OCI-LY1 (cell line): ENCODE data around the gene IRF8.

Experiments
- EZH2 ChIP-seq: fragments of 200-600 bp; sonication (generic), shearing (Covaris generic); IDR thresholded peaks from 2 replicates; pipeline ENCODE4 v1.8.0; 2017; ENCODE audit warnings: borderline replicate concordance, mixed run types, mild to moderate bottlenecking, antibody characterized with exemption, low read length, moderate library complexity, mixed read lengths
- TF ChIP-seq, protein P1 (sequence below): fragments of 200-600 bp; sonication (generic), shearing (Covaris generic); IDR thresholded peaks from 2 replicates; pipeline ENCODE4 v1.5.1; 2017; ENCODE audit warnings: mild to moderate bottlenecking, antibody characterized with exemption, low read length, moderate library complexity, mixed read lengths

- TF ChIP-seq, protein P1, sequence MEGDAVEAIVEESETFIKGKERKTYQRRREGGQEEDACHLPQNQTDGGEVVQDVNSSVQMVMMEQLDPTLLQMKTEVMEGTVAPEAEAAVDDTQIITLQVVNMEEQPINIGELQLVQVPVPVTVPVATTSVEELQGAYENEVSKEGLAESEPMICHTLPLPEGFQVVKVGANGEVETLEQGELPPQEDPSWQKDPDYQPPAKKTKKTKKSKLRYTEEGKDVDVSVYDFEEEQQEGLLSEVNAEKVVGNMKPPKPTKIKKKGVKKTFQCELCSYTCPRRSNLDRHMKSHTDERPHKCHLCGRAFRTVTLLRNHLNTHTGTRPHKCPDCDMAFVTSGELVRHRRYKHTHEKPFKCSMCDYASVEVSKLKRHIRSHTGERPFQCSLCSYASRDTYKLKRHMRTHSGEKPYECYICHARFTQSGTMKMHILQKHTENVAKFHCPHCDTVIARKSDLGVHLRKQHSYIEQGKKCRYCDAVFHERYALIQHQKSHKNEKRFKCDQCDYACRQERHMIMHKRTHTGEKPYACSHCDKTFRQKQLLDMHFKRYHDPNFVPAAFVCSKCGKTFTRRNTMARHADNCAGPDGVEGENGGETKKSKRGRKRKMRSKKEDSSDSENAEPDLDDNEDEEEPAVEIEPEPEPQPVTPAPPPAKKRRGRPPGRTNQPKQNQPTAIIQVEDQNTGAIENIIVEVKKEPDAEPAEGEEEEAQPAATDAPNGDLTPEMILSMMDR, result no peak
- no peak for TF ChIP-seq EZH2
Measured at GRCh38 chr16:85883813-85884212, 15.1 kb upstream of the IRF8 start.
